HepG2 (cell line): ENCODE results near the gene PLEKHG4. TPM values are rescaled to one million over a fixed set of nuclear protein-coding genes. Genes with fewer than 3 reads are reported as not detected.

Experiments used
- BRF2 ChIP-seq: sonication (generic); formaldehyde crosslinking; IDR thresholded peaks from 2 replicates; pipeline ENCODE4 v1.8.1; 2022; ENCODE audit warnings: mild to moderate bottlenecking, missing genetic modification reagents
- CSRNP1 ChIP-seq: sonication (generic); formaldehyde crosslinking; IDR thresholded peaks from 2 replicates; pipeline ENCODE4 v1.8.1; 2023; ENCODE audit warnings: mild to moderate bottlenecking, missing genetic modification reagents
- E2F2 ChIP-seq: sonication (generic); formaldehyde crosslinking; IDR thresholded peaks from 2 replicates; pipeline ENCODE4 v1.4.0; 2020; ENCODE audit warnings: missing genetic modification reagents, borderline replicate concordance
- FOXC1 ChIP-seq: sonication (generic); formaldehyde crosslinking; IDR thresholded peaks from 2 replicates; pipeline ENCODE4 v1.8.0; 2022; ENCODE audit warnings: mild to moderate bottlenecking, missing genetic modification reagents, borderline replicate concordance
- HOXA3 ChIP-seq: sonication (generic); formaldehyde crosslinking; IDR thresholded peaks from 2 replicates; pipeline ENCODE4 v1.5.0; 2020; ENCODE audit warnings: missing genetic modification reagents
- MAFG ChIP-seq: sonication (generic); formaldehyde crosslinking; IDR thresholded peaks from 2 replicates; pipeline ENCODE4 v1.5.1; 2020; ENCODE audit warnings: mild to moderate bottlenecking, missing genetic modification reagents
- MTF1 ChIP-seq: sonication (generic); formaldehyde crosslinking; IDR thresholded peaks from 2 replicates; pipeline ENCODE4 v1.5.0; 2020; ENCODE audit warnings: missing genetic modification reagents
- MYC ChIP-seq: sonication (generic); formaldehyde crosslinking; IDR thresholded peaks from 2 replicates; pipeline ENCODE4 v1.9.0; 2021; ENCODE audit warnings: missing genetic modification reagents, borderline replicate concordance
- NFRKB ChIP-seq: fragments of 450-650 bp; IDR thresholded peaks from 2 replicates; pipeline ENCODE4 v1.6.1; 2017
- NR2F2 ChIP-seq: IDR thresholded peaks from 2 replicates; pipeline ENCODE4 v1.6.1; 2012; ENCODE audit warnings: low read depth, inconsistent platforms, borderline replicate concordance
- RBM22 ChIP-seq: fragments of 200-400 bp; formaldehyde crosslinking; optimal IDR thresholded peaks from 2 replicates; pipeline ENCODE3; 2017; ENCODE audit warnings: mild to moderate bottlenecking, low read length, moderate library complexity
- SP5 ChIP-seq: IDR thresholded peaks from 2 replicates; pipeline ENCODE4 v1.6.1; 2016; ENCODE audit warnings: low read depth, borderline replicate concordance
- STAT5B ChIP-seq: sonication (generic); formaldehyde crosslinking; IDR thresholded peaks from 2 replicates; pipeline ENCODE4 v1.4.0; 2020; ENCODE audit warnings: missing genetic modification reagents
- ZNF232 ChIP-seq: sonication (generic); formaldehyde crosslinking; IDR thresholded peaks from 2 replicates; pipeline ENCODE4 v1.4.0; 2020; ENCODE audit warnings: missing genetic modification reagents, borderline replicate concordance
- ZNF782 ChIP-seq: sonication (generic); formaldehyde crosslinking; IDR thresholded peaks from 2 replicates; pipeline ENCODE4 v1.4.0; 2020; ENCODE audit warnings: missing genetic modification reagents, mild to moderate bottlenecking, borderline replicate concordance
- ZSCAN9 ChIP-seq: IDR thresholded peaks from 2 replicates; pipeline ENCODE4 v1.6.1; 2016; ENCODE audit warnings: borderline replicate concordance
- polyA plus RNA-seq, 8 experiments: library from polyadenylated mRNA; depleted of rRNA in 3 of 8; stranded (reverse) in 7 of 8; unstranded in 1 of 8; fragments of >200 nt; fragmentation: Illumina TruSeq in 4 of 8; extraction: Trizol in 4 of 8; gene quantifications; 2 replicates each; pipeline versions ENCODE4 v1.2.1 to v1.2.3, GENCODE V29; 2011 to 2016; ENCODE audit warnings: low read depth in 4 of 8, missing spikeins in 1 of 8, mixed read lengths in 1 of 8; ENCODE audit not compliant: insufficient read depth in 1 of 8
- total RNA-seq, 5 experiments: library from RNA; depleted of rRNA; stranded (reverse); fragments of >200 nt; fragmentation: Illumina TruSeq; extraction: Trizol; gene quantifications; 2 replicates each; pipeline ENCODE4 v1.2.3, GENCODE V29; 2016; ENCODE audit warnings: low read depth in 1 of 5
- TF ChIP-seq, protein P1 (sequence below): sonication (generic); formaldehyde crosslinking; IDR thresholded peaks from 2 replicates; pipeline ENCODE4 v1.5.0; 2020; ENCODE audit warnings: missing genetic modification reagents
- TF ChIP-seq, protein P2 (sequence below): sonication (generic); formaldehyde crosslinking; conservative IDR thresholded peaks from 2 replicates; pipeline ENCODE4 v1.4.0; 2020; ENCODE audit warnings: mild to moderate bottlenecking, missing genetic modification reagents, moderate library complexity

Gene PLEKHG4
- total and polyA plus RNA-seq, 2 of the 13 experiments (the other 11 are each of a cell fraction or from before 2014, with no cell fraction given) = 7.1 to 13.6 TPM

DNA sequence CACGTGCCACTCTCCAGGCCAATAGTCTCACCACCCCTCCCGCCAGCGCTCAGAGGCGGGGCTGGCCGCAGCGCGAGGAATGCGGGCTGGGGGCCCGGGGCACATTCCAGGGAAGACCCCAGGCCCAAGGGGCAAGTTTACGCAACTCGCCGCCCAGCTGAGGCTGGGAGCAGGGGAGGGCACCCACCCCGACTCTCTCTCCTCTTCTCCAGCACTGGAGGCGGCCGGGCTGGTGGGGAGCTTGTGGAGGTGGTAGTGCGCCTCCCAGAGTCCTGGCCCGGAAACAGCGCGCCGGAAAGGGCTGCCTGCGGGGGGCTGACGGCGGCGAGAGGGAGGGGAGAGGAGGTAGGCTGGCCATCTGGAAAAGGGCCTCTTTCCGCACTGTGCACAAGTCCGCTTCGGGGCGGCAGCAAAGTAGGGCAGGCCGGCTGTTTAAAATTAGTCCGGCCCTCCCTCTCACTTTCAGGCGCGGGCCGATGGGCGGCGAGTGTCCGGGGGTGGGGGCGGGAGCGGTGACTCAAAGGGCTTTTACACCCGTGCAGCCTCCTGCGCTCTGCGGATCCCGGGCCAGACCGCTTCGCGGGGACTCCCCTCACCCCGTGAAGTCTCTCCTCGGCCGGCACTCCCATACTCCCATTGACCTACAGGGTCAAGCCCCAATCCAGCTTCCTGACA is 33.1 kb upstream of the PLEKHG4 start (continued):
- peak; percentile 98 for TF ChIP-seq FOXC1 (CRISPR knock-in tag)
- TF ChIP-seq CSRNP1 (CRISPR knock-in tag) = peak; percentile 72; the same call in 1 of the 2 replicates
- TF ChIP-seq, protein P1, sequence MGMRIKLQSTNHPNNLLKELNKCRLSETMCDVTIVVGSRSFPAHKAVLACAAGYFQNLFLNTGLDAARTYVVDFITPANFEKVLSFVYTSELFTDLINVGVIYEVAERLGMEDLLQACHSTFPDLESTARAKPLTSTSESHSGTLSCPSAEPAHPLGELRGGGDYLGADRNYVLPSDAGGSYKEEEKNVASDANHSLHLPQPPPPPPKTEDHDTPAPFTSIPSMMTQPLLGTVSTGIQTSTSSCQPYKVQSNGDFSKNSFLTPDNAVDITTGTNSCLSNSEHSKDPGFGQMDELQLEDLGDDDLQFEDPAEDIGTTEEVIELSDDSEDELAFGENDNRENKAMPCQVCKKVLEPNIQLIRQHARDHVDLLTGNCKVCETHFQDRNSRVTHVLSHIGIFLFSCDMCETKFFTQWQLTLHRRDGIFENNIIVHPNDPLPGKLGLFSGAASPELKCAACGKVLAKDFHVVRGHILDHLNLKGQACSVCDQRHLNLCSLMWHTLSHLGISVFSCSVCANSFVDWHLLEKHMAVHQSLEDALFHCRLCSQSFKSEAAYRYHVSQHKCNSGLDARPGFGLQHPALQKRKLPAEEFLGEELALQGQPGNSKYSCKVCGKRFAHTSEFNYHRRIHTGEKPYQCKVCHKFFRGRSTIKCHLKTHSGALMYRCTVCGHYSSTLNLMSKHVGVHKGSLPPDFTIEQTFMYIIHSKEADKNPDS (CRISPR knock-in tag) = peak; percentile 82; the same call in 1 of the 2 replicates
- no peak for TF ChIP-seq MAFG (CRISPR knock-in tag)
- peak; percentile 92 for TF ChIP-seq SP5 (CRISPR knock-in tag)
- TF ChIP-seq NFRKB = no peak
- TF ChIP-seq MYC (CRISPR knock-in tag) = peak; percentile 90
- peak; percentile 75; the same call in 1 of the 2 replicates for TF ChIP-seq E2F2 (CRISPR knock-in tag)
- peak; percentile 90; the same call in 1 of the 2 replicates for TF ChIP-seq STAT5B (CRISPR knock-in tag)
- no peak for TF ChIP-seq MTF1 (CRISPR knock-in tag)
- peak; percentile 92; the same call in 1 of the 2 replicates for TF ChIP-seq ZNF232 (CRISPR knock-in tag)
- TF ChIP-seq BRF2 (CRISPR knock-in tag) = peak; percentile 86; the same call in 1 of the 2 replicates
- TF ChIP-seq, protein P2, sequence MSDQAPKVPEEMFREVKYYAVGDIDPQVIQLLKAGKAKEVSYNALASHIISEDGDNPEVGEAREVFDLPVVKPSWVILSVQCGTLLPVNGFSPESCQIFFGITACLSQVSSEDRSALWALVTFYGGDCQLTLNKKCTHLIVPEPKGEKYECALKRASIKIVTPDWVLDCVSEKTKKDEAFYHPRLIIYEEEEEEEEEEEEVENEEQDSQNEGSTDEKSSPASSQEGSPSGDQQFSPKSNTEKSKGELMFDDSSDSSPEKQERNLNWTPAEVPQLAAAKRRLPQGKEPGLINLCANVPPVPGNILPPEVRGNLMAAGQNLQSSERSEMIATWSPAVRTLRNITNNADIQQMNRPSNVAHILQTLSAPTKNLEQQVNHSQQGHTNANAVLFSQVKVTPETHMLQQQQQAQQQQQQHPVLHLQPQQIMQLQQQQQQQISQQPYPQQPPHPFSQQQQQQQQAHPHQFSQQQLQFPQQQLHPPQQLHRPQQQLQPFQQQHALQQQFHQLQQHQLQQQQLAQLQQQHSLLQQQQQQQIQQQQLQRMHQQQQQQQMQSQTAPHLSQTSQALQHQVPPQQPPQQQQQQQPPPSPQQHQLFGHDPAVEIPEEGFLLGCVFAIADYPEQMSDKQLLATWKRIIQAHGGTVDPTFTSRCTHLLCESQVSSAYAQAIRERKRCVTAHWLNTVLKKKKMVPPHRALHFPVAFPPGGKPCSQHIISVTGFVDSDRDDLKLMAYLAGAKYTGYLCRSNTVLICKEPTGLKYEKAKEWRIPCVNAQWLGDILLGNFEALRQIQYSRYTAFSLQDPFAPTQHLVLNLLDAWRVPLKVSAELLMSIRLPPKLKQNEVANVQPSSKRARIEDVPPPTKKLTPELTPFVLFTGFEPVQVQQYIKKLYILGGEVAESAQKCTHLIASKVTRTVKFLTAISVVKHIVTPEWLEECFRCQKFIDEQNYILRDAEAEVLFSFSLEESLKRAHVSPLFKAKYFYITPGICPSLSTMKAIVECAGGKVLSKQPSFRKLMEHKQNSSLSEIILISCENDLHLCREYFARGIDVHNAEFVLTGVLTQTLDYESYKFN (CRISPR knock-in tag) = peak; percentile 96
- TF ChIP-seq HOXA3 (CRISPR knock-in tag) = peak; percentile 95
- peak; percentile 88; the same call in 1 of the 2 replicates for TF ChIP-seq NR2F2
- TF ChIP-seq ZSCAN9 (CRISPR knock-in tag) = peak; percentile 81; the same call in 1 of the 2 replicates
- TF ChIP-seq ZNF782 (CRISPR knock-in tag) = peak; percentile 39; the same call in 1 of the 2 replicates
- peak; percentile 72 for TF ChIP-seq RBM22
